Erythroblast (primary cell): ENCODE measurements around the gene SELENOI.

Experiments
- GATA1 ChIP-seq: IDR thresholded peaks from 2 replicates; pipeline ENCODE4 v1.6.1; 2011; ENCODE audit warnings: low read depth, mild to moderate bottlenecking, control low read depth, low read length, moderate library complexity
- POLR2A ChIP-seq: IDR thresholded peaks from 2 replicates; pipeline ENCODE4 v1.6.1; 2011; ENCODE audit warnings: mild to moderate bottlenecking, low read length

DNA sequence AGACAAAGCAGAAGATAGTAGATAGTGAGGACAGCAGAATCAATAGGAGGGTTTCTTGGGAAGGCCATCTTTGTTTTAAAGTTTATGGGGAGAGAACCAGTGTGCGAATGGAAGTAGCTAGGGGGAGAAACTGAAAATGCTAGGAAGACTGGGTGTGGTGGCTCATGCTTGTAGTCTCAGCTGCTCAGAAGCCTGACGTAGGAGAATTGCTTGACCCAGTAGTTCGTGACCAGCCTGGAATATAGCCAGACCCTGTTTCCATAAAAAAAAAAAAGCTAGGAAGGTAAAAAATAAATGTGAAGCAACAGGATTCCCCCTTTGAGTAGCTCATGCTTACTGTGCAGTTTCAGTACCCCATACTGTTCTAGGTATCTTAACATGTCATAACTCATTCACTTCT lies 36.6 kb downstream of the SELENOI start:
- TF ChIP-seq POLR2A: no peak
- TF ChIP-seq GATA1: no peak
